ENCODE results near the gene FKBP14.

DNA sequence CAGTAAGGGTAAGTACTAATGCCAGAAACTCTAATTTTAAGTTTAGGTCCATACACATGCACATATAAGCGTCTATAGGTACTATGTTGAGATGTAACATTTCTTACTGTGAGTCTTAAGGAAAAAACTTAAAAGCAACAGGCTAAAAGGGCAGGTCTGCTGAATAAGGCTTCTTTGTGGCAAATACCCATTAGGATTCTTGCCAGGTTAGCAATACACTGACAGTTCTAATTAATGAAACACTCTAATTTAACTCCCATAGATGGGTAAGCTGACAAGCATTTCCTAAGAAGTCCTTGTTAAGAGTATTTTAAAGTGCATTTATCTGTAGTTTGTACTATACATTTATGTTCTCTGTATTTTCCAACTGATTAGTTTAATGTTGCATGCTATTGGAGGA lies 50.9 kb downstream of the FKBP14 start:
- TF ChIP-seq POLR2A (IDR thresholded peaks at IDR 0.05) = no peak
- TF ChIP-seq, protein P1, sequence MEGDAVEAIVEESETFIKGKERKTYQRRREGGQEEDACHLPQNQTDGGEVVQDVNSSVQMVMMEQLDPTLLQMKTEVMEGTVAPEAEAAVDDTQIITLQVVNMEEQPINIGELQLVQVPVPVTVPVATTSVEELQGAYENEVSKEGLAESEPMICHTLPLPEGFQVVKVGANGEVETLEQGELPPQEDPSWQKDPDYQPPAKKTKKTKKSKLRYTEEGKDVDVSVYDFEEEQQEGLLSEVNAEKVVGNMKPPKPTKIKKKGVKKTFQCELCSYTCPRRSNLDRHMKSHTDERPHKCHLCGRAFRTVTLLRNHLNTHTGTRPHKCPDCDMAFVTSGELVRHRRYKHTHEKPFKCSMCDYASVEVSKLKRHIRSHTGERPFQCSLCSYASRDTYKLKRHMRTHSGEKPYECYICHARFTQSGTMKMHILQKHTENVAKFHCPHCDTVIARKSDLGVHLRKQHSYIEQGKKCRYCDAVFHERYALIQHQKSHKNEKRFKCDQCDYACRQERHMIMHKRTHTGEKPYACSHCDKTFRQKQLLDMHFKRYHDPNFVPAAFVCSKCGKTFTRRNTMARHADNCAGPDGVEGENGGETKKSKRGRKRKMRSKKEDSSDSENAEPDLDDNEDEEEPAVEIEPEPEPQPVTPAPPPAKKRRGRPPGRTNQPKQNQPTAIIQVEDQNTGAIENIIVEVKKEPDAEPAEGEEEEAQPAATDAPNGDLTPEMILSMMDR (IDR thresholded peaks at IDR 0.05) = no peak
